NCI-H345 treated with DMSO at 0.1 percent for 48 hours (cell line): Measurements from ENCODE around the gene MYH7B.

Source experiments
- DNase-seq: peaks from one replicate; lab custom pipeline; 2025; ENCODE audit not compliant: unreplicated experiment; lab: John Stamatoyannopoulos, UW

MYH7B gene

DNA sequence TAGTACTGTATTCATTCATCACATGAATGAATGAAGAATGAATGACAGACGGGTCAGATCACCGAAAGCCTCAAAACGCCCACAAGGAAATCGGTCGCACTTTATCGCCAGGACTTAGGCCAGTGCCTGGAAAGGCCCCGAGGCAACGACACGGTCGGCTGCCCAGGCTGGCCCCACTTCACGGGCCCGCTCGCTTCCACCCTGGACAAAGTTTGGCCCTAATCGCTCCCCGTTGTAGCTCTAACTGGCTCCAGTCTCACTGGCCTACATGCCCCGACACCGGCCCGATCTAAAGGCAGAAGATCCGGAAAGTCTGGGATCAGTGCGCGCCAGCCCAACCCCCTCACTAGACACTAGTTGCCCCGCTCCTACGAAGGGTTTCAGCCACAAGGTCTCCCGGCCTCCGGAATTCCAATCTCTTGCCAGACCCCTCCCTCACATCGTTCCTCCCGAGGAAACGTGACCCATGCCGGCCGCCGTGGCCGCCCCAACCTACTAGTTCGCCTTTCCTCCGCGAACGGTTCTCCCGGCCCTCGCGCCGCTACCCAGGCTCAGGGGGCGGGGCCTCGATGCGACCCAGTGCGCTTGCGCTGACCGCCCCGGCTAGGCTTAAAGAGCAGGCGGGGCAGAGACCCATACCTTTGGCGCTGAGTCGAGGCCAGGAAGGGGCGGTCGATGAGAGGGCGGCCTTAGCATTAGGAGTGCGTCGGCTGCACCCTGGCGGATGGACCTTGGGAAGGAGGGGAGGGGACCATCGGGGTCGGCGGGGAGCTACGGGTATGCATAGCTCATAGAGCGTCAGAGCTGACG, at the start of gene MYH7B, which contains the start of gene GSS:
Gene MYH7B (plus strand): TSS at position 638 of the 810 bp plus-strand sequence. CDS start 22,138 bp downstream, outside the sequence.
Gene GSS (minus strand): TSS at position 576 of the 810 bp plus-strand sequence. CDS start 3,954 bp downstream, outside the sequence.
- peak; percentile 95 for DNase-seq

DNA sequence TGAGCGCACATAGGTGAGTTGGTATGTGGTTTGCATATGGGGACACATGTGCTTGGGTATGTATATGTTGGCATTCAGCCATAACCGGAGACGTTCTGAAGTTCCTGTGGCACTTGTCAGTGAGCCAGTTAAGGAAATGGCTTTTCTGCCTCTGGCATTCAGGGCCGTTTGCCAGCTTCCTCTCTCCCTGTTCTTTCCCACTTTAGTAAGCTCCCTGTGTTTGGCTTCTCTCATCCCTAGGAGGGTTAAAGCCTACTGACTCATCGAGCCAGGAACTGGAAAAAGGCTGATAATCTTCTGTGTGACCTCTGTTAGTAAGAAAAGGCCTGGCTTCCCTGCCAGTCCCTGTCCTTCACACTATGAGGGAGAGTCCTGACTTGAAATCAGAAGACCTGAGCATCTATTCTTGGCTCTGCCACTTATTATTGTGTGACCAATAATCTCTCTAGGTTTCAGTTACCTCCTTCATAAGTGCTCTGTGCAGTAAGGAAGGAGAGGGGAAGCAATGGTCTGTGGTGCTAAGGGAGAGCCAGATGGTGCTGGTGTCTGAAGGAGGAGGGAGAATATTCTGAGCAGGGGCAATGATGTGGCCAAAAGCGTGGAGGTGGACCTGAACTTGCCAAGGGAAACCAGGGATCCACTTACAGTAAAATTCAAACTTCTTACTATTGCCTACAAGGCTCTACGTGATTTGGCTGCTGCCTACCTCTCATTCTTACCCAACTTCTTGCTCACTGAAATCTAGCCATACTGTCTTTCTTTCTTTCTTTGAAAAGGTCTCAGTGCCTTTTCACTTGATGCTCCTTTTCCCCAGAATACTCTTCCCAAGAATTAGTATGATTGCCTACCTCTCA, 47.8 kb upstream of the MYH7B start:
- DNase-seq: peak; percentile 72

DNA sequence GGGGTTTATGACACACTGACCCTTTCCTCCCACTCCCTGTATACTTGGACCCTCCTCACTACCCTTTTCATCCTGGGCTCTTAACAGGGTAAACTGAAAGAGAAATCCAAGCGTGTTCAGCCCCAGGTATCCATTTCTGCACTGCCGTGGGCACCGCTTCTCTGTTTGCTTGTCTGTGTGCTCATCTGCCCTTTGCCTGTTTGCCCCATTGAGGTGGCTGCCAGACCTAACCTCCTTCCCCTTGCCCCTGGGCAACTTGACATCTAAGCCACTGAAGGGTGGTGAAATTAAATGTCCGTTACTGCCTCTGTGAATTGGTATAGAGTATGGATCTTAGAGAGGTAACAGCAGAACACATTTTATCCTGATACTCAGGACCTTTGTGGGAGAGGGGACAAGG, 40.5 kb upstream of the MYH7B start:
- DNase-seq: no peak

DNA sequence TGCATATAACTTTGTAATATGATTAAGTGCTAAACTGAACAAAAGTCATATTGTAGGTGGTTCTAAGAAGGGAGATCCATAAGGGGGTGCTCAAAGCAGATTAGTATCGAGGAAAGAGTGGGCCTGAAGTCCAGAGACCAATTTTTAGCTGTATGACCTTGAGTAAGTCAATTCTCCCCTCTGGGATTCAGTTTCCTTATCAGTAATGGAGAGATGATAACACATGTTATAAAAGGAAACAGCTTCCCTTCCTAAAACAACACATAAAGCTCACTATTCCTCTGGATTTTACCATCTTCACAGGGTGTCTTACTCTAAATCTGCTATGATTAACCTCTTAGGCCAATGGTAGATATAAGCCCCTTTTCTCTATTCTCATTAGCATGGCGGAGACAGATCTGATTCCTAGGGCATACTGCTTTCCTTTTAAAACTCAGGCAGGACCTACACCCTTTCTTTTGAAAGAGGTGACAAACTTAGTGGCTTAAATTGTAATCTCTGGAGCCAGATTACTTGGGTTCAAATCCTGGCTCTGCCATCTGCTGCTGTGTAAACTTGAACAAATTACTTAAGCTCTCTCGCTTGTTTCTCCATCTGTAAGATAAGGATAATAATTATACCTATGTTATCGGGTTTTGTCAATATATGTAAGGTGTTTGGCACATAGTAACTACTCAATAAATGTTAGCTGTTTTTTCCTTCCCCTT, 39.8 kb upstream of the MYH7B start:
- DNase-seq: no peak

DNA sequence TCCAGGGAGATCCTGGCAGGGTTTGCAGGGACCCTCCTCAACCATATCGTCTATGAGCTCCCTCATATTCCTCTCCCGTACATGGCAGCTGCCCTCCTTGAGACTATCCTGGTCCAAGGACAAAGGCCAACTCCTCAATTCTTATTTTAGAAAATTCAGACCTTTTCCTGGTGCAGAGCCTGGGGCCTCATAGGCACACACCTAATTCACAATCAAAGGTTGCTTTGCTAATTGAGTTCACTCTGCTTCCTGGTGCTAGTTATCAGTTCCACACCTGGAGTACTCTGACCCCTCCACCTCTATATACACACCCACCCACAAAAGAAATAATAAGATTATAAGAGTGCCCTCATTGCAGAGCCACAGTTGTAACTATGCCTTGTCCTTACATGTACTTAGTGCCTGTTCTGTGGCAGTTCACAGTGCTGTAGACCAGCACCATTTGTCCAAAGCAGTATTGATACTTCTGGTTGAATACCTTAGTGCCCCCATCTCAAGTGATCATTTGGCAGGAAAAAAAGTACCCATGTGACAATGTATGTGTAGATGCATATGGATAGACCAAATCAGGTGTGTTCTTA, 38.8 kb upstream of the MYH7B start:
- no peak for DNase-seq

DNA sequence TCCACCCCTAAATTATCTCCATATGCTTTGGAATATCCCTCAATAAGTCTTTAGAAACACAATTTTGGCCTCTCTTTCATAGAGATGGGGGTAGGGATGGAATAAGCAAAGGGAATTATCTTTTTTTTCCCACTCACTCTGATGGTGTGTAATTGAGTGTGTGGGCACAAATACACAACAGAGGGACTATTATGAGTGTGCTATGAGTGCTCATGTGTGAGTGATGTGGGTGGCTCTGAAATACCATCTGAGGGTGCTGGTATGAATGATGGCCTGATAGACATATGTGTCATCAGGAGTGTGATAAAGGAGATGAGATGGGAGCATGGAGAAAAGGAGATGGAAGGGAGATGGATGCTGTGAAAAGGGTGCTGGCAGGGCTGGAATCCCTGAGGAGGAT, 35.6 kb upstream of the MYH7B start:
- no peak for DNase-seq

DNA sequence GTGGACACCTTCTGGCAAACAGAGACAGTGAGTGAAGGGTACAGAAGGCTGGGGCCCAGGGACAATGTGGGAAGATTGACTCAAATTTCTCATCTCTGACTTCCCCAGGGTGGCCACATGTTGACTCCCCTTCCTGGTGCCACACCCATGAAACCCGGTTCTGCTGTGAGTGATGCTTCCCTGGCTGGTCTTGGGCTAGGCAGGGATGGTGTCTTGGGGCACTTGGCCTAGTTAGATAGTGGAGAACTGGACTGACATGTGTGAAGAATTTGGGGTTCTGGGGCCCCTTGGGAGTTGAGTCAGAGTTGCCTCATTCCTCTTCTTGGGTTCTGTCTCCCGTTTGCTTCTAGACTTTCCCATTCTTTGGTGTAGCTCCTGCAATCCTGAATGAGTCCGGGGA, 34.2 kb upstream of the MYH7B start:
- no peak for DNase-seq

DNA sequence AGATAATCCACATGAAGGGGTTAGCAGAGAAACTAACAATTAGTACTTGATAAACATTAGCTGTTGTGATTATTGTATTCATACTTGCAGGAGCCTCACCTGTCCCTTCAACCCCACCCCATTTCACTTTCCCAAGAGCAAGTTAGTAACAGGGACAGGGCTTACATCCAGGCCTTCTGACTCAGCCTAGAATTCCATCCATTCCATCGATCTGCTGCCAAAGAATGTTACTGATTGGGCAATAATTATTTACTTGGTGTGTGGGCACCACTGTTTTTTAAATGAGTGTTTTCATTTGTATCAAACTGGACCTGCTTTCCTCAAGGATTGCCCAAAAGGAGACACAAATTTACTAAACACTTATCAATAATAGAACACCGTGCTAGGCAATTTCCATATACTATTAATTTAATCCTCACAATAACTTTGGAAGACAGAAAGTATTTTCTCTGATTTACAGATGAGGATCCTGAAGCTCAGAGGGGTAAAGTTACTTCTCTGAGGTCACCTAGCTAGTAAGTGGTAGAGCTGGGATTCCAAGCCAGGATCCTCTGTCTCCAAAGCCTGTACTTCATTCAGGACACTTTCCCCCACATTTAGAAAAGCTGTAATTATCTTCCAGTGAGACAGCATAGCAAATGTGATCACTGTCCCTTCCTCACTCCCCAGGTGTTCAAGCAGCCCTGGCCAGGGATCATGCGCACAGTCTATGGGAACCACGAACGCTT, 32.9 kb upstream of the MYH7B start:
- no peak for DNase-seq

DNA sequence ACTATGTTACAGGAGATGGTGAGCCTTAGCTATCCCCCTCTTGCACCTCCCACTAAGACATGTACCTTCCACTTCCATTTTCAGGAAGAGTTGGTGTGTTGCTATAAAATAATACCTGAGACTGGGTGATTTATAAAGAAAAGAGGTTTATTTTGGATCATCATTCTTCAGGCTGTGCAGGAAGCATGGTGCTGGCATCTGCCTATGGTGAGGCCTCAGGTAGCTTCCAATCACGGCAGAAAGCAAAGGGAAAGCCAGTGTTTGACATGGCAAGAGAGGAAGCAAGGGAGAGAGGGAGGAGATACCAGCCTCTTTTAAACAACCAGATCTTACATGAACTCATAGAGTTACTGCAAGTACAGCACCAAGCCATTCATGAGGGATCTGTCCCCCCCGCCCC, 32.3 kb upstream of the MYH7B start:
- DNase-seq: no peak

DNA sequence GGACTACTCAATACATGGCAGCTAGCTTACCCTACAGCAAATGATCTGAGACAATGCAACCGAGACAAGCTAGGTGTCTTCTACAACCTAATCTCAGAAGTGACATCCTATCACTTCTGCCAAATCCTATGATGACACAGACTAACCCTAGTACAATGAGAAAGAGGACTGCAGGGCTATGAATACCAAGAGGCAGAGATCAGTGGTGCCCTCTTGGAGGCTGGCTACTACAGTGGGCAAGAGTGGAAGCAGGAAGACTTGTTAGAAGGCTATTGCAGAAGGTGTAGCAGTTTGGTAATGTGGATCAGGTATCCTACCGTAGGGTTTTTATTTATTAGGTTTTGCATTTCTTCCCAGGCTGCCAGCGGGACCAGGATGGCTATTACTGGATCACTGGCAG, 30.3 kb upstream of the MYH7B start:
- no peak for DNase-seq

DNA sequence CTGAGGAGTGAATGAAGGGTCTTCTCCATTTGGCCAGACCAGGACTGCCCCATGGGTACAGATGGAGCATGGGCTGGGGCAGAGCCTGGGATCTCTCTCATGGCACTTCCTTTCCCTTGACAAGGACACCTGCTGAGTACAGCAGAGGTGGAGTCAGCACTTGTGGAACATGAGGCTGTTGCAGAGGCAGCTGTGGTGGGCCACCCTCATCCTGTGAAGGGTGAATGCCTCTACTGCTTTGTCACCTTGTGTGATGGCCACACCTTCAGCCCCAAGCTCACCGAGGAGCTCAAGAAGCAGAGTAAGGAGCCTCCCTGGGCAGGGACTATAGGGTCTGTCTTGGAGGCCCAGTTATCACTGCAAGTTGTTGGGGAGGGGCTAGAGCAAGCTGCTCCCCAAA, 29.7 kb upstream of the MYH7B start:
- DNase-seq: no peak

DNA sequence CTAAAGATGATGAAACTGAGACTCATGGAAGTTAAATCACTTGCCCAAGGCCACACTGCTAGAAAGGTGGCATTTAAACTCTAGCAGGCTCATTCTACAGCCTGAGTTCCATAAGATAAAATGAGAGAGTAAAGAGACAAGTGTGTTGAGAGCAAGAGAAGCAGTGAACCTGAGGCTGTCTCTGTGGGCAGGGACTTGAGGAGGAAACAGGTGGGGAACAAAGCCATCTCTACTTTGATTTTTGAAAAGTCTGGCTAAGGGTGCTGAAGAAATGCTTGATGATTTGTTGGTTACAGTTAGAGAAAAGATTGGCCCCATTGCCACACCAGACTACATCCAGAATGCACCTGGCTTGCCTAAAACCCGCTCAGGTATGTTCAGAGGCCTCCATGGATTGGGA, 29.1 kb upstream of the MYH7B start:
- DNase-seq: no peak

DNA sequence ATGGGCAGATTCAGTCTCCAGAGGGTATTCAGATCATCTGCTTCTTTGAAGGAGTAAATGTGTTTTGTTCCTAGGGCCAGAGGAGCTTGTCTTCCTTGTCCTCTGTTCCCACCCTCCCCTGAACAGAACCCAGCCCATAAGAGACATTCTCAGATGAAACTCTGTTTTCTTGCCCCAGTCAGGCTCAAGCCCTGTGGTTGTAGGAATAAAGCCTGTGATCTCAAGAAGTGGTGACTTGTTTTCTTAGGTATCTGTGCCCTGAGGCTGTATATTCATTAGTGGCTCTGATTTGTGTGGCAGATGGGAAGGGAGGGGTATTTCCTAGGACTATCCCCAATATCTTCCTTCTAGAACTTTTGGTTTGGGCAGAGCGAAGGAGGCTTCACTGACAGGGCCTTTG, 27.9 kb upstream of the MYH7B start:
- no peak for DNase-seq

DNA sequence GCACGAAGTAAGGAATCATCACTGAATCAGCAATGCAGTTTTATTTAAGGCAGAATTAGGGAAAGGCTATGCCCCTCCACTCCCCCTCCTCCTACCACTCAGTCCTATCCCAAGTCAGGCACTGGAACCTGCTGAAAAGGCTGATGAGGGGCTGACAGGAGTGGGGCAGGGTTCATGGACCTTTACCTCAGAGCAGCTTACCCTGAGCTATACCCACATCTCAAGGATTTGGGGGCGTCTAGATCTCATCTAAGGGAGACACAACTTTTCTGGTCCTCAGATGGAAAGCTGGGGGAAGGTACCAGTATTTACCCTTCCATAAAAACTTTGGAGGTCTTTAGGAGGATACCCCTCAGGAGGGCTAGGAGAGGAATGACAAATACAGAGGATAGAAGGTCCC, 27.3 kb upstream of the MYH7B start:
- DNase-seq: no peak

DNA sequence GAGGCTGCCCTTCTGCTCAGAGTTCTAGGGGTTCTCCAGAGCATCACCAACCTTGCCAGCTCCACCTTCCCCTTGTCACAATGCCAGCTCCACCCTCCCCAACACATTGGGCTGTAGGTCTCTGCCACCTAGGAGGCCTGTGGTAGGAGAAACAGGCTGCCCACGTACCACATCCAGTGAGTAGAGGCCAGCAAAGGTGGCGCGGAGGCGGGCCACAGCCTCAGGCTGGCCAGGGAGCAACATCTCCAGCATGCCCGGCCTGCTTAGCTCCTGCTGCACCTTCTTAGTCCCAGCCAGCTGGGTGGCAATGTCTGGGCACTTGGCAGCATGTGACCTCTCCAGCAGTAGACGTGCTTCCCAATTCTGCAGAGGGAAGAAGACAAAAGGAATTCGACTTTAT, 23.9 kb upstream of the MYH7B start:
- no peak for DNase-seq

DNA sequence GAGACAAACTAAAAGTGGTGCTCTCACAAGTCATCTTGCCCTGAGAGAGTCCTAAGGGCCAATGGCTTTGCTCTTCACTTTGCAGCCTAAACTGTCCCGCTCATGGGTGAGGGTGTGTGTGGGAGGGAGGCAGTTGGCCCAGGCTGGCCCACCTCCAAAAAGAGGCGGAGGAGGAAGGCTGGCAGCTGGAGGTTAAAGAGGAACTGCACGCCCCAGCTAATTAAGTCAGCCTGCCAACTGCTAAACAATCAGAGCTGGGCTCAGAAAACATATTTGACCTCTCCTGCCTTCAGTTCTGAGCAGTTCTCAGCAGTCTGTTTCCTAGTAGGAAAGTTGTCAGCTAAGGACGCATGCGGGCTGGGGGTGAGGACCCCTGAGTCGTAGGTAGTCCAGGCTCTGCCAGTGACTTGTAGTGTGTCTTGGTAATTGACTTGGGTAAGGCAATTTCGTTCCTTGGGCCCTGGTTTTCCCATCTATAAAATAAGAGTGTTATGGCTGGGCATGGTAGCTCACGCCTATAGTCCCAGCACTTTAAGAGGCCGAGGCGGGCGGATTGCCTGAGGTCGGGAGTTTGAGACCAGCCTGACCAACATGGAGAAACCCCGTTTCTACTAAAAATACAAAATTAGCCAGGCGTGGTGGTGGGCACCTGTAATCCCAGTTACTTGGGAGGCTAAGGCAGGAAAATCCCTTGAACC, 17.1 kb upstream of the MYH7B start:
- no peak for DNase-seq

DNA sequence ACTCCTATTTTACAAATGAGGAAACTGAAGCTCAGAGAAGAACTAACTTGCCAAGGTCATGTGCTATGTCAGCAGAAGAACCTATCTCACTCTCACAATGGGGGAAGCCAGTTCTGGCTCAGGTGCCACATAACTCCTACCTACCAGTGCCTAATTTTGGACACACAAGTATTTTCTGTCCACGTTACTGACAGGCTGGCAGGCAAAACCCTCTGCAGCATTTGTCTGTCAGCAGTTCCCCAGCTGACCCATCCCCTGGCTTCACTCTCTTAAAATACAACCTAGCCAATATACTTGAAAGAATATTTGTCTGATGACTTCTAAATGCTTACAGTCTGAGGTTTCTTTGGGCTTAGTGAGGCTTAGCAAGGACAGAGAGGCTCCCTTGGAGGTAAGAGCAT, 15.6 kb upstream of the MYH7B start:
- DNase-seq: no peak

DNA sequence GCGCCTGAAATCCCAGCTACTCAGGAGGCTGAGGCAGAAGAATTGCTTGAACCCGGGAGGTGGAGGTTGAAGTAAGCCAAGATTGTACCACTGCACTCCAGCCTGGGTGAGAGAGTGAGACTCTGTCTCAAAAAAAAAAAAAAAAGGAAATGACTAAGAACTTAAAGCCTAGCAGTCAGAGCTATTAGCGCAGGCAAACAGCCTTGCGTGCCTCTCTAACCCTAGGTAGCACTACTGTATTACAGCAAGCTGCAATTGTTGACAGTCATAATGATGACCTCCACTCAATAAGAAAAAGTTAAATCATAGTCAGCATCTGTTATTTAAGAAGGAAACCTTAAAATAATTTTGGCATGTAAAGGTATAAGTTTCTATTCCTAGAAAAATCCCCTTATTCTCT, 14.4 kb upstream of the MYH7B start:
- no peak for DNase-seq

DNA sequence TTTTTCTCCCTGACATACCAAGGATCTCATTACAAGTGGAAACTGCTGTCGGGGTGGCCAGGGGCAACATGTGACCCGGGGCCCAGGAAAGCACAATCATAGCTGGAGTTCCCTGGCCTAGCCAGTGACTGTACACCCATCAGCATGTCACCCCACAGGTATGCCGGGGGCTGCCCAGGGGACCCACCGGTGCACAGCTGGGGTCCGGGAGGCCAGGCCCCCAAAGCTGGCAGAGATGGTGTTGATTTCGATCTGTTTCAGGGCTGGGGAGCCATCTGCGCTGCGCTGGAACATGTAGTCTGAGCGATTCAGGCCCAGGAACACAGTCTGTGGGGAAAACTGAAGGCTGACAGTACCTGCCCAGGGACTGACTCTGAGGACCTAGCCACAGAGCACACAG, 13.4 kb upstream of the MYH7B start:
- no peak for DNase-seq
